Measurements from ENCODE around the gene ANO1. TPM values are rescaled to one million over a fixed set of nuclear protein-coding genes. Genes with fewer than 3 reads are reported as not detected.

ANO1 gene
- total RNA-seq, 1 experiment from 2014 or later: 2.6 TPM

- no peak for DNase-seq (ENCODE audit: low spot score)
Measured at GRCh38 chr11:70115778-70116177, 37.7 kb downstream of the ANO1 start.

GRCh38 chr11:70116386-70117065 lies 38.4 kb downstream of the ANO1 start:
- no peak for DNase-seq (ENCODE audit: low spot score)

GRCh38 chr11:70117567-70118145 lies 39.5 kb downstream of the ANO1 start:
- no peak for DNase-seq (ENCODE audit: low spot score)

GRCh38 chr11:70118642-70119041 lies 40.5 kb downstream of the ANO1 start:
- no peak for DNase-seq (ENCODE audit: low spot score)

GRCh38 chr11:70119502-70119901 lies 41.4 kb downstream of the ANO1 start:
- no peak for DNase-seq (ENCODE audit: low spot score)

GRCh38 chr11:70120674-70121073 lies 42.6 kb downstream of the ANO1 start:
- DNase-seq (ENCODE audit: low spot score): no peak

- no peak for DNase-seq (ENCODE audit: low spot score)
Measured at GRCh38 chr11:70122490-70123198, 44.5 kb downstream of the ANO1 start.

- no peak for DNase-seq (ENCODE audit: low spot score)
Measured at GRCh38 chr11:70123711-70124110, 45.6 kb downstream of the ANO1 start.

GRCh38 chr11:70124321-70125000 lies 46.3 kb downstream of the ANO1 start:
- DNase-seq (ENCODE audit: low spot score): no peak

GRCh38 chr11:70126494-70126893 lies 48.4 kb downstream of the ANO1 start:
- DNase-seq (ENCODE audit: low spot score): no peak

- peak; percentile 61 for DNase-seq (ENCODE audit: low spot score)
Measured at GRCh38 chr11:70127653-70128434, 49.7 kb downstream of the ANO1 start.

- peak; percentile 90 for DNase-seq (ENCODE audit: low spot score)
Measured at GRCh38 chr11:70128435-70128906, 50.4 kb downstream of the ANO1 start.

- DNase-seq (ENCODE audit: low spot score): no peak
Measured at GRCh38 chr11:70129051-70129592, 51.0 kb downstream of the ANO1 start.

- DNase-seq (ENCODE audit: low spot score): no peak
Measured at GRCh38 chr11:70130636-70131035, 52.5 kb downstream of the ANO1 start.

- DNase-seq (ENCODE audit: low spot score): no peak
Measured at GRCh38 chr11:70131606-70132190, 53.6 kb downstream of the ANO1 start.

GRCh38 chr11:70132641-70133040 lies 54.5 kb downstream of the ANO1 start:
- no peak for DNase-seq (ENCODE audit: low spot score)

GRCh38 chr11:70133771-70134335 lies 55.7 kb downstream of the ANO1 start:
- DNase-seq (ENCODE audit: low spot score): no peak

GRCh38 chr11:70134490-70134889 lies 56.4 kb downstream of the ANO1 start:
- DNase-seq (ENCODE audit: low spot score): no peak

GRCh38 chr11:70135142-70135541 lies 57.0 kb downstream of the ANO1 start:
- no peak for DNase-seq (ENCODE audit: low spot score)

GRCh38 chr11:70135625-70136059 lies 57.5 kb downstream of the ANO1 start:
- DNase-seq (ENCODE audit: low spot score): no peak

All from A172 (cell line).